GM23248 (cell line): ENCODE results near the gene RALGAPB. TPM values are rescaled to one million over a fixed set of nuclear protein-coding genes. Genes with fewer than 3 reads are reported as not detected.
"Not testable (repeated sequence)": the region's sequence is repeated elsewhere in the genome, so short reads cannot be mapped to it uniquely, and the experiment has no call there.

ENCODE experiments used
- DNase-seq: peaks from one replicate; pipeline ENCODE4 v3.0.0-alpha.2; 2015
- H2AFZ ChIP-seq: fragments of 200-600 bp; sonication (generic); 2 replicates; pipeline ENCODE4 v1.6.1; 2016; ENCODE audit warnings: antibody characterized with exemption
- H3F3A ChIP-seq: fragments of 200-600 bp; sonication (generic); 2 replicates; pipeline ENCODE4 v1.6.1; 2016; ENCODE audit warnings: mild to moderate bottlenecking, antibody characterized with exemption, mixed run types; ENCODE audit not compliant: insufficient read depth
- H3K27ac ChIP-seq: fragments of 200-600 bp; sonication (generic); 2 replicates; pipeline ENCODE4 v1.5.1; 2016; ENCODE audit warnings: mild to moderate bottlenecking
- H3K27me3 ChIP-seq: fragments of 200-600 bp; sonication (generic); replicated peaks from 2 replicates; pipeline ENCODE4 v1.6.1; 2016; ENCODE audit warnings: mild to moderate bottlenecking; ENCODE audit not compliant: insufficient read depth
- H3K36me3 ChIP-seq: fragments of 200-600 bp; sonication (generic); 2 replicates; pipeline ENCODE4 v1.6.1; 2016; ENCODE audit warnings: low read depth, mild to moderate bottlenecking
- H3K4me1 ChIP-seq: fragments of 200-600 bp; sonication (generic); 2 replicates; pipeline ENCODE4 v1.6.1; 2016; ENCODE audit warnings: mild to moderate bottlenecking; ENCODE audit not compliant: insufficient read depth
- H3K4me2 ChIP-seq: fragments of 200-600 bp; sonication (generic); one replicate; pipeline ENCODE4 v1.6.1; 2016; ENCODE audit warnings: mild to moderate bottlenecking; ENCODE audit not compliant: unreplicated experiment
- H3K4me3 ChIP-seq: fragments of 200-600 bp; sonication (generic); 2 replicates; pipeline ENCODE4 v1.5.1; 2016; ENCODE audit warnings: mild to moderate bottlenecking
- H3K79me2 ChIP-seq: fragments of 200-600 bp; sonication (generic); 2 replicates; pipeline ENCODE4 v1.6.1; 2016; ENCODE audit warnings: mild to moderate bottlenecking; ENCODE audit not compliant: insufficient read depth
- H3K9ac ChIP-seq: fragments of 200-600 bp; sonication (generic); 2 replicates; pipeline ENCODE4 v1.6.1; 2016; ENCODE audit warnings: mild to moderate bottlenecking
- H3K9me2 ChIP-seq: fragments of 200-600 bp; sonication (generic); 2 replicates; pipeline ENCODE4 v1.6.1; 2016; ENCODE audit warnings: mixed run types, mild to moderate bottlenecking, moderate library complexity; ENCODE audit not compliant: insufficient read depth
- H3K9me3 ChIP-seq: fragments of 200-600 bp; sonication (generic); one replicate; pipeline ENCODE4 v1.6.1; 2017; ENCODE audit warnings: low read depth
- H4K20me1 ChIP-seq: fragments of 200-600 bp; sonication (generic); 2 replicates; pipeline ENCODE4 v1.6.0; 2016; ENCODE audit not compliant: insufficient read depth
- EZH2 ChIP-seq: fragments of 200-600 bp; sonication (generic); IDR thresholded peaks from 2 replicates; pipeline ENCODE4 v1.6.1; 2018; ENCODE audit warnings: antibody characterized with exemption, mild to moderate bottlenecking; ENCODE audit not compliant: insufficient read depth, poor library complexity, severe bottlenecking
- EZH2phosphoT487 ChIP-seq: fragments of 200-600 bp; sonication (generic); IDR thresholded peaks from 2 replicates; pipeline ENCODE4 v1.6.1; 2018; ENCODE audit warnings: antibody characterized with exemption, moderate library complexity, mild to moderate bottlenecking, low read depth; ENCODE audit not compliant: insufficient read depth
- WGBS, 2 experiments: methylation state at CpG; one replicate each; pipeline ENCODE4 v1.1.6; 2015 to 2017; ENCODE audit warnings: low lambda C conversion rate in 2 of 2, low coverage in 1 of 2; ENCODE audit errors: missing lambda C conversion rate in 2 of 2; 5-methylcytosine and 5-hydroxymethylcytosine counted together
- in situ Hi-C: fragments of 300-500 bp; cut with MboI; formaldehyde crosslinking; loops from 2 replicates; pipeline ENCODE4 v1.15.0; 2020
- polyA plus RNA-seq: library from polyadenylated mRNA; unstranded; fragments of >200 nt; fragmentation: Nextera tagmentation; extraction: Ambion mirVana; gene quantifications from 2 replicates; pipeline ENCODE4 v1.2.1, GENCODE V29; 2016
- total RNA-seq: library from RNA; depleted of rRNA; stranded (reverse); fragments of >200 nt; shearing (Covaris generic); gene quantifications from 2 replicates; pipeline ENCODE4 v1.2.3, GENCODE V29; 2014

Gene RALGAPB
- total and polyA plus RNA-seq, 2 experiments from 2014 or later: 9.8 to 20.2 TPM

DNA sequence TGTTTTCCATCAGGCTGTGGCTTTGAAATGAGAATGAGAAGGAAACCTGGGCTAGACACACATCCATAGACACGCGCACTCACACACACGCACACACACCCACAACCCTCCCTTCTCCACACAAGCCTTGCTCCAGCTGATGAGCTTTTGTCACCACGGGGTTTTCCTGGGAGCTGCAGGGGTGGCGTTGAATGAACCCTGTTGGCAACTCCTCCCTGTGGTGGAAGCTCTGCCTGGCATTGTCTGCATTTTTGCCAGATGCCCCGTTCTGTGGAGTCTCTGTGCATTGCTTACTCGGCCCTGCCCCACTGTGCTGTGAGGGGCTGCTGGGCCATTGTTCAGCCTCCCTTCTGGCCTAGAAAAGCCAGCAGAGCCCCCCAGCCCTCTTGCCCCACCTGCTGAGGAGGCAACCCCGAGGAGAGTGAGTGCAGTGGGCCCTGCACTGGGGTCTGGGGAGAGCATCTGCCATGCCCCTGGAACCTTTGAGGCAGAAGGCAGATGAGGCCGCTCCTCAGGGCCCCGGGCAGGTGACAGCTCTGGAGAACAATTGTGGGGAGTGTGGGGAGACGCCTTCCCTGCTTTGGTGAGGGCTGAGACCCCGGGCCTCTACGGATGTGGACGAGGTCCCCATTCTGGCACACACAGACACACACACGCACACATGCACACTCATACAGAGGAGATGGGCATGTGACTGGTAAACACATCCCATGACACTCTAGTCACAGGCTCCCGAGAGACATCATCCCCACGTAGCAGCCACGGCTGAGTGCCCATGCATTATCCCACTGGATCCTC is 118.2 kb downstream of the RALGAPB start:
- TF ChIP-seq EZH2: no peak
- no peak for TF ChIP-seq EZH2phosphoT487
- Histone ChIP-seq H4K20me1 (no peaks in the 10 kb centered on the region), H3K9ac (no peak overlapping the region), H3K4me2 (no peak overlapping the region), H2AFZ (no peak overlapping the region), H3K4me1 (no peaks in the 10 kb centered on the region), H3K27me3 (0 out of 2 replicates have a peak, but pooled peaks cover 3% of the 10 kb centered on the region), H3K4me3 (no peak overlapping the region), H3K9me2 (no peaks in the 10 kb centered on the region), H3K9me3 (no peaks in the 10 kb centered on the region), H3F3A (no peaks in the 10 kb centered on the region), H3K36me3 (no peaks in the 10 kb centered on the region), H3K79me2 (no peaks in the 10 kb centered on the region), H3K27ac (no peak overlapping the region)
- in situ Hi-C loops: no loop called here
- WGBS, 2 experiments: 62 to 63% methylated on average over 18 of the region's 18 CpGs
- DNase-seq: peak; percentile 33

DNA sequence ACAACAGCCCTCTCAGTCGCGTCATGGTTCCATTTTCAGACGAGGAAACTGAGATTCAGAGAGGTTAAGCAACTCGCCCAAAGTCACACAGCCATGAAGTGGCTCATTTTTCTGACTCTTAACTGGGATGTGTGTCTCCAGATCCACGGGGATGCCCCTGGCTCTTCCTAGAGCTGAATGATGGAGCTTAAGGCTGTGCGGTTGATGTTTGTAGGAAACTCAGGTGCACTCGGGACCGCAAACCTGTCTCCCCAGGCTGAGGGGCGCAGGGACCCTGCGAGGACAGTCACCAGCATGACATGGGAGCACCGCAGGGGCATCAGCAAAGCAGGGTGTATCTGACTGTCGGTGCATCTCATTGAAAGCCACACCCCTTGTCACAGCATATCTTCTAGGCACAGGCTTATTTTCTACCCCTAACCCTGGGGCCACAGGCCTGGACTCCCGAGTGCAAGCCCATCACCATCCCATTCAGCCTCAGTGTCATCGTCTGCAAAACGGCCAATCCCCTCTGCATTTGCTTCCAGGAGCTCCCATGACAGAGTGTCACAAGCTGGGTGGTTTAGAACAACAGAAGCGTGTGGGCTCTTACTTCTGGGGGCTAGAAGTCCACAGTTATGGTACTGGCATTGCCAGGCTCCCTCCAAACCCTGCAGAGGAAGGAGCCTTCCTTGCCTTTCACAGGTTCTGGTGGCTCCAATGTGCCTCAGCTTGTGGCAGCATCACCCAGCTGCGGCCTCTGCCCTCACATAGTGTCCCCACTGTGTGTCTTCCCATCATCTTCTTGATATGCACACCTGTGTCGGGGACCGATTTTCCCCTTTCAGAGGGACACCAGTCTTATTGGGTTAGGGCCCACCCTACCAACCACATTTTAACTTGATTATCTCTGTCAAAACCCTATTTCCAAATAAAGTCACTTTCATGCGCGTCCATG is 119.1 kb downstream of the RALGAPB start:
- H3K9ac ChIP-seq: no peak overlapping the region
- H3K36me3 ChIP-seq: no peaks in the 10 kb centered on the region
- H3K4me2 ChIP-seq: no peak overlapping the region
- H3K9me3 ChIP-seq: no peaks in the 10 kb centered on the region
- no peak overlapping the region for H3K4me3 ChIP-seq
- no peaks in the 10 kb centered on the region for H3K9me2 ChIP-seq
- no peaks in the 10 kb centered on the region for H3K79me2 ChIP-seq
- WGBS, 2 experiments: 67 to 70% methylated on average over 21 of the region's 21 CpGs
- H3F3A ChIP-seq: no peaks in the 10 kb centered on the region
- in situ Hi-C loops: no loop called here
- H3K27ac ChIP-seq: no peak overlapping the region
- no peak for DNase-seq
- H3K27me3 ChIP-seq: 0 out of 2 replicates have a peak, but pooled peaks cover 3% of the 10 kb centered on the region
- no peaks in the 10 kb centered on the region for H3K4me1 ChIP-seq
- no peaks in the 10 kb centered on the region for H4K20me1 ChIP-seq
- H2AFZ ChIP-seq: no peak overlapping the region
- TF ChIP-seq EZH2 (no peak), EZH2phosphoT487 (no peak)

- H4K20me1 ChIP-seq, DNase-seq, H3K9ac ChIP-seq, H2AFZ ChIP-seq, H3F3A ChIP-seq, in situ Hi-C loops, H3K27ac ChIP-seq, H3K79me2 ChIP-seq, H3K9me2 ChIP-seq, H3K4me1 ChIP-seq, H3K4me2 ChIP-seq, H3K4me3 ChIP-seq, H3K36me3 ChIP-seq, H3K27me3 ChIP-seq, H3K9me3 ChIP-seq: not testable (repeated sequence)
- 38 to 60% methylated on average over 3 of the region's 3 CpGs for WGBS, 2 experiments
Observed at GRCh38 chr20:38592411-38592790, 119.8 kb downstream of the RALGAPB start.

DNA sequence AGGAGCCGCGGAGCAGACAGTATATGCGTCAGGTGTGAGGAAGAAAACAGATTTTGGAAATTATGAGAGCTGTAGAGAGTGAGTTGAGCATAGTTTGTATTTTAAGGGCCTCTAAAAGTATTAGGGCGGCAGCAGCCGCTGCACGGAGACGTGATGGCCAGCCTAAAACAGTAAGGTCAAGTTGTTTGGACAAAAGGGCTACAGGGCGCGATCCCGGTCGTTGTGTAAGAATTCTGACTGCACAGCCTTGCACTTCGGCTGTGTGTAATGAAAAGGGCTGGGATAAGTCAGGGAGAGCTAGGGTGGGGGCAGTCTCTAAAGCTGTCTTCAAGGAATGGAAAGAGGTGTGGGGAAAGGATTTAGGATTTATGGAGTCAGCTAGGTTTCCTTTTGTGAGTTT is 121.6 kb downstream of the RALGAPB start:
- 83 to 85% methylated on average over 12 of the region's 12 CpGs for WGBS, 2 experiments
- H3F3A ChIP-seq, H3K27ac ChIP-seq, H3K36me3 ChIP-seq, H3K4me3 ChIP-seq, H3K9ac ChIP-seq, H3K79me2 ChIP-seq, in situ Hi-C loops, H3K9me3 ChIP-seq, H3K4me2 ChIP-seq, H3K4me1 ChIP-seq, H2AFZ ChIP-seq, DNase-seq, H4K20me1 ChIP-seq, H3K27me3 ChIP-seq, H3K9me2 ChIP-seq: not testable (repeated sequence)

DNA sequence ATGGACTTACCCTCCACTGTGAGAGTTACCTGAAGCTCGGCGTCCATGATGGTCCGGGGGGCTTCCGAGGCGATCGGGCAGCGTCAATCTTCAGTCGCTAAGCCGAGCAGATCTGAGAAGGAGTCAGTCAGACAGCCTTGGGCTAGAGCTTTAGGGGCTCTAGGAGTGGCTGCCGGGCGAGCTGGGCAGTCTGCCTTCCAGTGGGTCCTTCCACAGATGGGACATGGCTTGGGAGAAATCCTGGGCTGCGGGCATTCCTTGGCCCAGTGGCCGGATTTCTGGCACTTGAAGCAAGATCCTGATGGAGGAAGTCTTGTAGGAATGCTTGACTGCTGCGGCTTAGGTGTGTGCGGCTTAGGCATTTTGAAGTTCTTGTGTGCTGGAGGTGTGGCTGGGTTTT is 123.2 kb downstream of the RALGAPB start:
- WGBS, 2 experiments: 77 to 82% methylated on average over 15 of the region's 15 CpGs
- H3F3A ChIP-seq, H3K27me3 ChIP-seq, in situ Hi-C loops, H3K9me3 ChIP-seq, H2AFZ ChIP-seq, H3K4me3 ChIP-seq, H3K9ac ChIP-seq, H3K9me2 ChIP-seq, H3K4me1 ChIP-seq, DNase-seq, H3K27ac ChIP-seq, H3K4me2 ChIP-seq, H3K79me2 ChIP-seq, H3K36me3 ChIP-seq, H4K20me1 ChIP-seq: not testable (repeated sequence)
